Measurements from ENCODE around the gene TGFB1I1.
A peak's percentile ranks its signal among the peaks of the same experiment; 100 is the strongest.
"Not testable (repeated sequence)": the region's sequence is repeated elsewhere in the genome, so short reads cannot be mapped to it uniquely, and the experiment has no call there.

TGFB1I1 gene

GRCh38 chr16:31489616-31490584, 17.9 kb downstream of the TGFB1I1 start:
- no peak for DNase-seq

- no peak for DNase-seq
These were observed 19.9 kb downstream of the TGFB1I1 start for GRCh38 chr16:31491778-31492418.

DNA sequence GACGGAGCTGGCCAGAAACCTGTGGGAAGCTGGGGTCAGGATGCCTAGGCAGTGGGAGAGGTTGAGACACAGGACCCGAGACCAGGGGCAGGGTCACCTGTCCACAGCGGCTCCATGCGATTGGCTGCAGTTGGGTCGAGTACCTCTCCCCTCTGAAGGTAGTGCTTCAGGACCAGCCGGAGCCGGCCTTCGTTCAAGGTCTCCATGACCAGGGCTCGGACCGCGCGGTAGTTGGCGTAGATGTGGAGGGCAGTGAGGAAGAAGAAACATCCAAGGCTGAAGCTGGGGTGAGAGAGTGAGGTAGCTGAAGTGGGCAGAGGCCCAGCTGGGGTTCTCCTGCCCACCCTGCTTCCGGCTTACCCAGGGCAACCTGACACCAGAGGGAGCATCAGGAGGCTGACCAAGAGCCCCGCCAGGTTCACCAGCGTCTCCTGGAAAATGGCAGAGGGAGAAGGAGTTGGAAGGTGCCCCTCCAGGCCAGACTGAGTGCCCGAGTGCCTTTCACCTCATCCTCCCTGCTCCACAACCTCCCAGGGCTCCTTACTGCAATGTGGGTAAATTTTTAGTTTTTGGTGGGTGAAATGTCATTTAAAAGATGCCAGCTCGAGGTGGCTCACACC, 21.7 kb downstream of the TGFB1I1 start:
- DNase-seq: no peak

- DNase-seq: no peak
These were observed 24.7 kb downstream of the TGFB1I1 start for GRCh38 chr16:31496670-31497069.

GRCh38 chr16:31498493-31498892, 26.5 kb downstream of the TGFB1I1 start:
- DNase-seq: no peak

- no peak for DNase-seq
These were observed 28.0 kb downstream of the TGFB1I1 start for GRCh38 chr16:31499928-31500327.

- DNase-seq: no peak
These were observed 29.4 kb downstream of the TGFB1I1 start for GRCh38 chr16:31501226-31501965.

GRCh38 chr16:31501966-31502348, 30.0 kb downstream of the TGFB1I1 start:
- no peak for DNase-seq

DNA sequence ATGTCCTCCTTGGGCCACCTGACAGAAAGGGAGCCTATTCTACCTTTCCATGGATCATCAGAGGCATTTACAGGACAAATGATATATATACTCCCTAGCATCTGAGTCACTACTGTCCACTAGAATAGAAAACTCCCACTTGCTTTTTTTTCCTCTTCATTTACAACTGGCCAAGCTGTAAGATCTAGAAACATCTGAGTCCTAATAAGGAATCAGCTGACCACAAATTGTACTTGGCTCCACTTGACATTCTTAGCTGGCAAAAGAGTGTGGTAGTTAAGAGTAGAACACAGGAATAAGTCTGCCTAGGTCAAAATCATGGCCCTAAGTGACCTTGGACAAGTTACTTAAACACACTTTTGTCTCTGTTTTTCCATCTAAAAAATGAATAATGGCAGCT, 31.0 kb downstream of the TGFB1I1 start:
- DNase-seq: no peak

DNA sequence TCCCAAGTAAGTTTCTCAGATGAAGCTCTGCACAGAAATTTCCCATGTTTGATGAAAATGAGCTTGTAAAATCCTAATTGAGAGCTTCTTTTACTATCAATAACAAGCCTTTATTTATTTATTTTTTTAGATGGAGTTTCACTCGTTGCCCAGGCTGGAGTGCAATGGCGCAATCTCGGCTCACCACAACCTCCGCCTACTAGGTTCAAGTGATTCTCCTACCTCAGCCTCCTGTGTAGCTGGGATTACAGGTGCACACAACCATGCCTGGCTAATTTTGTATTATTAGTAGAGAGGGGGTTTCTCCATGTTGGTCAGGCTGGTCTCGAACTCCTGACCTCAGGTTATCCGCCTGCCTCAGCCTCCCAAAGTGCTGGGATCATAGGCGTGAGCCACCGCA, 31.6 kb downstream of the TGFB1I1 start:
- not testable (repeated sequence) for DNase-seq

DNA sequence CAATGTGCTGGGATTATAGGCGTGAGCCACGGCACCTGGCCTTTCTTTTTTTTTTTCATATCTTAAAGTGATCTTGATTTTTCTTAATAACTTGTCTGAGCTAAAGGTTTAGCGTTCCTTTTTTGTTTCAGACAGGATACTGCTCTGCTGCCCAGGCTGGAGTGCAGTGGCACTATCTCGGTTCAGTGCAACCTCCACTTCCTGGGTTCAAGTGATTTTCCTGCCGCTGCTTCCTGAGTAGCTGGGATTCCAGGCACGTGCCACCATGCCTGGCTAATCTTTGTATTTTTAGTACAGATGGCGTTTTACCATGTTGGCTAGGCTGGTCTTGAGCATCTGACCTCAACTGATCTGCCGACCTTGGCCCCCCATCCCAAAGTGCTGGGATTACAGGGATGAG, 32.2 kb downstream of the TGFB1I1 start:
- no peak for DNase-seq

DNA sequence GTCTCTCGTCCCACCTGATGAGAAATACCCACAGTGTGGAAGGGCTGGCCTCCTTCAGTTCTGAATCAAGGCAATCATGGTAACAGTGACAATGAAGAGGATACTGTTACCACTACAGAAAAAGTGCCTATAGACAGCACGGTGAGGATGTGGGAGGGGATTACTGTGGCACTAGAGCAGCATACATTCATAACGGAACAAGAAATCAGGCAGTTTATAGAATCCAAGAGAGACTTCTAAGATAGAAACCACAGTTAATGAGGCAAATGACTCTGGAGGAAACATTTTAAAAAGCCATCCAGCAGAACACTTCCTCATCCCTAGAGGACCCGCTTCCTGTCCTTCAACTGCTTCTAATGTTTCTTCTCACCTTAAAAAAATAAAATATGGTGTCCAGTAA, 33.5 kb downstream of the TGFB1I1 start:
- no peak for DNase-seq

GRCh38 chr16:31507617-31507928, 35.6 kb downstream of the TGFB1I1 start:
- no peak for DNase-seq

- peak; percentile 79 for DNase-seq
These were observed 36.2 kb downstream of the TGFB1I1 start, which contains the start of gene RUSF1 for GRCh38 chr16:31507929-31508705. RUSF1 (minus strand) TSS chr16:31508391; CDS start chr16:31508373, 18 bp downstream.

DNA sequence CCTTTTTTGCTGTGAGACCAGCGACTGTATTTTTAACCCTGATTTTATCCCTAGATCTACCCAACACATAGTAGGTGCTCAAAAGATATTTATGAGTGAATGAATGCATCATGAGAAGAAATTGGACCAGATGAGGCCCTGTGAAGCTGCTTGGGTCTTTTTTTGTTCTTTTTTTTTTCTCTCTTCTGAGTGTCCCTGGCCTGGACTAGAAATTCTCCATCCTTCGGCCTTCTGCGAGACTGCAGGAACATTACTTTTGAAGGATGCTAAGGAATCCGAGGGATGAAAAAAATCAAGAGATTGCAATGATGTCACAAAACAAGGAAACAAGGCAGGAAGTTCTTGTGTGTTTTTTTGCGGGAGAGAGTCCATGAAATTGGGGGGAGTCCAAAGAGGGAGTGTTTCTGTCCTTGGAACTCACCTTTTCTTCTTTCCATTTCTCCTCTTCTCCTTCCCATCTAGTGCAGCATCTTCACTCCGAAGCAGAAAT, 36.8 kb downstream of the TGFB1I1 start:
- no peak for DNase-seq

GRCh38 chr16:31513126-31513525, 41.2 kb downstream of the TGFB1I1 start:
- no peak for DNase-seq

GRCh38 chr16:31513884-31514283, 41.9 kb downstream of the TGFB1I1 start:
- DNase-seq: no peak

GRCh38 chr16:31517800-31518402, 45.9 kb downstream of the TGFB1I1 start:
- DNase-seq: no peak

DNA sequence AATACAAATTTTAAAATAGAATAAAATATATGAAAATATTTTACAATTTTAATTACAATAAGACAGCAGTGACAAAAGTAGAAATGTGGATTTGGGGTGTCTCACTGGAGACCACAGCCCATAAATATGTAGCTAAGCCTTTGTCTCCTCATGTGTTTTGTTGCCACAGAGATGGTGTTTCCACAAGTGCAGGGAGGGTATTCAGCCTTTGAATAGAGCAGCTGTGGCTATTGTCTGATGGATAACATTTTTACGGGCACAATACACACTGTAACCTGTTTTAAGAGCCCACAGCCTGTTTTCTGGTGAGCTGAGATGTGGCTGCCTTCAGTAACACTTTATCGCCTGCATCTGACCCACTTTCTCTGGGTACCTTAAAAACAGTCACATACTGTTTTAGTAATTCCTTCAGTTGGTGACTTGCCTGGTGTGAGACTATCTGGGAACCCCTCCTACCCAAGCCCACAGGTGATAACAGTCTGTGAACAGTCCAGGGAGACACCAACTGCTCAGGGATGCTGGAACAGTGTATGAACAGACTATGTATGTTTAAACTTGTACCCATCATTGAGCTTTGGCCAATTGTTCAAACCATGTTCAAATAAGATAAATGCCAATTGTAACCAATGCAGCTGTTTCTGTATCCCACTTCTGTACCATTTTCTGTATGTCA, 47.9 kb downstream of the TGFB1I1 start:
- DNase-seq: no peak

GRCh38 chr16:31521368-31521767, 49.4 kb downstream of the TGFB1I1 start:
- no peak for DNase-seq

- no peak for DNase-seq
These were observed 50.1 kb downstream of the TGFB1I1 start for GRCh38 chr16:31522071-31522470.

All from activated gamma-delta T cell treated with Interleukin-2 at 50 U/mL for 16 hours (primary cell).